HG03097 (cell line): ENCODE measurements around the gene APOL6.

Experiments used
- ATAC-seq: cut with Tn5 transposase; IDR thresholded peaks from one replicate; pipeline ENCODE4 v1.9.1; 2021; ENCODE audit not compliant: unreplicated experiment, low FRiP score

The APOL6 gene

GRCh38 chr22:35648066-35649025 is at the start of gene APOL6:
Gene APOL6, plus strand, starts transcription at chr22:35648446. Its CDS starts 7,980 bp downstream, at chr22:35656426.
- ATAC-seq, result peak; percentile 52

GRCh38 chr22:35599364-35599763 is 48.9 kb upstream of the APOL6 start:
- no peak for ATAC-seq

- ATAC-seq, result no peak
Measured at GRCh38 chr22:35600476-35600875, 47.8 kb upstream of the APOL6 start.

GRCh38 chr22:35601013-35601580 is 47.1 kb upstream of the APOL6 start:
- ATAC-seq, result no peak

GRCh38 chr22:35601743-35602615 is 46.3 kb upstream of the APOL6 start:
- ATAC-seq, result no peak

GRCh38 chr22:35604621-35605368 is 43.5 kb upstream of the APOL6 start:
- no peak for ATAC-seq

GRCh38 chr22:35605369-35605680 is 42.9 kb upstream of the APOL6 start:
- no peak for ATAC-seq

- no peak for ATAC-seq
Measured at GRCh38 chr22:35605851-35606481, 42.3 kb upstream of the APOL6 start.

- ATAC-seq, result no peak
Measured at GRCh38 chr22:35606916-35607315, 41.3 kb upstream of the APOL6 start.

- no peak for ATAC-seq
Measured at GRCh38 chr22:35608088-35608487, 40.2 kb upstream of the APOL6 start.

GRCh38 chr22:35609261-35609660 is 39.0 kb upstream of the APOL6 start:
- no peak for ATAC-seq

- no peak for ATAC-seq
Measured at GRCh38 chr22:35609761-35610160, 38.5 kb upstream of the APOL6 start.

GRCh38 chr22:35610741-35611140 is 37.5 kb upstream of the APOL6 start:
- ATAC-seq, result no peak

- ATAC-seq, result no peak
Measured at GRCh38 chr22:35611200-35611890, 36.9 kb upstream of the APOL6 start.

- no peak for ATAC-seq
Measured at GRCh38 chr22:35611891-35612576, 36.2 kb upstream of the APOL6 start.

GRCh38 chr22:35612903-35613302 is 35.3 kb upstream of the APOL6 start:
- no peak for ATAC-seq

- no peak for ATAC-seq
Measured at GRCh38 chr22:35614404-35614803, 33.8 kb upstream of the APOL6 start.

GRCh38 chr22:35615156-35615555 is 33.1 kb upstream of the APOL6 start:
- no peak for ATAC-seq

- no peak for ATAC-seq
Measured at GRCh38 chr22:35616043-35616442, 32.2 kb upstream of the APOL6 start.
